Endothelial cell of umbilical vein (primary cell): ENCODE measurements around the gene CFAP46. TPM values are rescaled to one million over a fixed set of nuclear protein-coding genes. Genes with fewer than 3 reads are reported as not detected.

Source experiments
- BruUV-seq: library from RNA; stranded (reverse); fragments of 400-500 nt; replicated peaks from 2 replicates; lab custom pipeline; 2021; lab: Mats Ljungman, UMichigan
- CTCF ChIA-PET: fragments of 300-600, 350-600 bp; sonication (Branson Sonifier 250); formaldehyde crosslinking; loops from one replicate; lab custom pipeline; 2021; ENCODE audit warnings: antibody characterized with exemption, inconsistent platforms; lab: Charles Lee
- POLR2A ChIA-PET: fragments of 300-600, 350-600 bp; sonication (Branson Sonifier 250); formaldehyde crosslinking; loops from one replicate; lab custom pipeline; 2021; ENCODE audit warnings: antibody characterized with exemption, inconsistent platforms; lab: Charles Lee
- DNase-seq: peaks from one replicate; pipeline ENCODE4 v3.0.0-alpha.2; 2011; ENCODE audit warnings: low read depth, low spot score
- FAIRE-seq: peaks from 2 replicates; lab custom pipeline; 2011; peaks lifted over from hg19 to GRCh38; lab: Jason Lieb, UNC
- H2AFZ ChIP-seq: 2 replicates; pipeline ENCODE4 v1.6.0; 2012; ENCODE audit warnings: low read depth, low read length, control low read depth, inconsistent platforms
- H3K27ac ChIP-seq: 2 replicates; pipeline ENCODE4 v1.5.1; 2011; ENCODE audit warnings: low read depth, mild to moderate bottlenecking, control low read depth, low read length, moderate library complexity; ENCODE audit not compliant: insufficient read depth
- H3K27me3 ChIP-seq, 2 experiments: 2 replicates each; pipeline versions ENCODE4 v1.6.0 to v1.6.1; 2011; ENCODE audit warnings: low read length in 2 of 2, mixed read lengths in 1 of 2; ENCODE audit not compliant: control insufficient read depth in 2 of 2, insufficient read depth in 2 of 2
- H3K36me3 ChIP-seq, 2 experiments: 2 replicates in 1 of 2; 3 replicates in 1 of 2; pipeline ENCODE4 v1.5.1; 2011; ENCODE audit warnings: low read length in 2 of 2, mild to moderate bottlenecking in 1 of 2, moderate library complexity in 1 of 2; ENCODE audit not compliant: control insufficient read depth in 2 of 2, insufficient read depth in 2 of 2; ENCODE audit errors: extremely low read depth in 1 of 2
- H3K4me1 ChIP-seq: 3 replicates; pipeline ENCODE4 v1.5.1; 2011; ENCODE audit warnings: mild to moderate bottlenecking, low read length; ENCODE audit not compliant: control insufficient read depth, insufficient read depth; ENCODE audit errors: extremely low read depth
- H3K4me2 ChIP-seq: 2 replicates; pipeline ENCODE4 v1.6.1; 2011; ENCODE audit warnings: low read length, control low read depth, mixed read lengths; ENCODE audit not compliant: insufficient read depth
- H3K4me3 ChIP-seq, 3 experiments: fragments of 200-600 bp in 1 of 3; sonication (generic), shearing (Covaris generic) in 1 of 3; replicated peaks in 1 of 3; 2 replicates each; pipeline ENCODE4 v1.5.1; 2011 to 2016; ENCODE audit warnings: control low read depth in 3 of 3, low read length in 3 of 3, mild to moderate bottlenecking in 2 of 3, inconsistent platforms in 1 of 3, low read depth in 1 of 3, moderate library complexity in 1 of 3; ENCODE audit not compliant: insufficient read depth in 1 of 3
- H3K79me2 ChIP-seq: 2 replicates; pipeline ENCODE4 v1.6.0; 2012; ENCODE audit warnings: low read length, inconsistent platforms; ENCODE audit not compliant: control insufficient read depth, insufficient read depth
- H3K9ac ChIP-seq: replicated peaks from 2 replicates; pipeline ENCODE3; 2011; ENCODE audit warnings: low read length, control low read depth; ENCODE audit not compliant: insufficient read depth; ENCODE audit errors: extremely low read depth
- H3K9me1 ChIP-seq: replicated peaks from 3 replicates; pipeline ENCODE4 v1.6.0; 2011; ENCODE audit warnings: mild to moderate bottlenecking, low read length; ENCODE audit not compliant: control insufficient read depth, insufficient read depth; ENCODE audit errors: extremely low read depth
- H3K9me3 ChIP-seq: replicated peaks from 2 replicates; pipeline ENCODE4 v1.5.1; 2012; ENCODE audit warnings: low read length, inconsistent platforms; ENCODE audit not compliant: control insufficient read depth, insufficient read depth
- H4K20me1 ChIP-seq: replicated peaks from 2 replicates; pipeline ENCODE3; 2011; ENCODE audit warnings: mild to moderate bottlenecking, low read length; ENCODE audit not compliant: control insufficient read depth, insufficient read depth; ENCODE audit errors: extremely low read depth
- EZH2 ChIP-seq: IDR thresholded peaks from 2 replicates; pipeline ENCODE4 v1.6.1; 2012; ENCODE audit warnings: borderline replicate concordance, low read depth, mild to moderate bottlenecking, moderate library complexity, low read length, inconsistent platforms; ENCODE audit not compliant: severe bottlenecking
- FOS ChIP-seq: IDR thresholded peaks from 2 replicates; pipeline ENCODE4 v1.6.1; 2011; ENCODE audit warnings: mild to moderate bottlenecking, low read length, moderate library complexity, borderline replicate concordance; ENCODE audit not compliant: insufficient read depth
- GATA2 ChIP-seq: IDR thresholded peaks from 2 replicates; pipeline ENCODE4 v1.7.0; 2011; ENCODE audit warnings: low read depth, mild to moderate bottlenecking, moderate library complexity, mixed read lengths, low read length; ENCODE audit not compliant: insufficient read length, insufficient read depth
- JUN ChIP-seq: IDR thresholded peaks from 2 replicates; pipeline ENCODE4 v1.6.1; 2011; ENCODE audit warnings: borderline replicate concordance, low read depth; ENCODE audit not compliant: insufficient read length, insufficient read depth
- MYC ChIP-seq: IDR thresholded peaks from one replicate; pipeline ENCODE4 v1.6.1; 2011; ENCODE audit warnings: mild to moderate bottlenecking, low read depth, low read length
- POLR2A ChIP-seq: IDR thresholded peaks from 2 replicates; pipeline ENCODE4 v1.6.1; 2012; ENCODE audit warnings: low read depth, mild to moderate bottlenecking, control low read depth, low read length
- POLR2AphosphoS5 ChIP-seq: IDR thresholded peaks from 2 replicates; pipeline ENCODE4 v1.6.1; 2012; ENCODE audit warnings: low read depth, mild to moderate bottlenecking, control low read depth, low read length, moderate library complexity; ENCODE audit not compliant: insufficient read depth
- dilution Hi-C: fragments of 300-500 bp; cut with MboI; formaldehyde crosslinking; loops from one replicate; pipeline ENCODE4 v1.15.0; 2019; ENCODE audit warnings: low sequenced_read_pairs; ENCODE audit not compliant: extremely low pct_ligation_motif_present
- intact Hi-C: fragments of 100-400 bp; cut with micrococcal nuclease; formaldehyde crosslinking; loops from one replicate; pipeline ENCODE4 v1.10.0; 2022
- polyA plus RNA-seq, 4 experiments: library from polyadenylated mRNA; depleted of rRNA in 3 of 4; stranded (reverse) in 3 of 4; unstranded in 1 of 4; fragments of >200 nt; gene quantifications; 2 replicates each; pipeline versions ENCODE4 v1.2.1 to v1.2.3, GENCODE V29; 2011 to 2012; ENCODE audit warnings: missing spikeins in 1 of 4
- total RNA-seq: library from RNA; stranded (reverse); gene quantifications from 2 replicates; pipeline ENCODE4 v1.2.3, GENCODE V29; 2021
- TF ChIP-seq, protein P1 (sequence below), 2 donors: IDR thresholded peaks; 1 replicate in 1 of 2; 2 replicates in 1 of 2; pipeline ENCODE4 v1.5.1; 2011; ENCODE audit warnings: low read length in 2 of 2, mild to moderate bottlenecking in 2 of 2, moderate library complexity in 2 of 2, control low read depth in 1 of 2, inconsistent platforms in 1 of 2, low read depth in 1 of 2; ENCODE audit not compliant: insufficient read depth in 1 of 2; ENCODE audit errors: extremely low read depth in 1 of 2
- TF ChIP-seq, protein P2 (sequence below): IDR thresholded peaks from 2 replicates; pipeline ENCODE4 v1.6.1; 2011; ENCODE audit not compliant: insufficient read depth, insufficient read length

Gene CFAP46
- total and polyA plus RNA-seq, 2 donors (not counting 3 experiments of a cell fraction or from before 2014, with no cell fraction given), result 0.75 to 0.98 TPM

DNA sequence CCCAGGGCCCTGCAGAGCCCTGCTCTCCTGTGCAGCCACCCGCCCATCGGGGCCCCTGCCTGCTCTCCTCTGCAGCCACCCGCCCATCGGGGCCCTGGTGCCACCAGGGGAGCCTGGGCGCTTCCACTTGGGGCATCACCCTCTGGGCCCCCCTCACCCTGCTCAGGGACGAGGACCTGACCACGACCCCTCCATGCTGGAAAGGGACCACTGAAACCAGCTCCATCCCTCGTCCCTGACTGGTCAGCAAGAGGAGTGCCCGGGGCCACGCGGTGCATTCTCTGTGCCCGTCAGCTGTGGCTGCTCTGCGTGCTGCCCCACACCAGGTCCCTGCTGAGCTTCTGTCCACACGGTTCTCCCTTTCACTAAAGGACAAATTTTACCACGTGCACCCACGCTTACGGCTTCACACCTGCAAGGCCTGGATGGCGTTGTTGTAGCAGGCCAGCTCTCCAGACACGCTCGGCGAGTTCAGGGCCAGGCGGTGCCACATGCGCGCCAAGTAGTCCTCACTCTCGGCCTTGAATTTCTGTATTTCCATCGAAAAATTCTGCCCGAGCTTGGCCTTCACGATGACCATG, 57.6 kb downstream of the CFAP46 start:
- Histone ChIP-seq H3K4me1 (no peaks in the 10 kb centered on the region), H2AFZ (no peak overlapping the region), H4K20me1 (no peaks in the 10 kb centered on the region), H3K79me2 (no peaks in the 10 kb centered on the region), H3K4me3 (no peak overlapping the region), H3K27me3 (no peaks in the 10 kb centered on the region), H3K36me3 (no peaks in the 10 kb centered on the region), H3K9me3 (no peaks in the 10 kb centered on the region), H3K27ac (no peak overlapping the region), H3K9me1 (no peaks in the 10 kb centered on the region), H3K9ac (no peak overlapping the region), H3K4me2 (no peak overlapping the region)
- DNase-seq, result no peak
- dilution Hi-C loops (no loop called here), intact Hi-C loops (no loop called here)
- ChIA-PET CTCF (no interaction called here), POLR2A (no interaction called here)
- no TSS peak for BruUV-seq
- no peak for TF ChIP-seq GATA2
- FAIRE-seq, result no peak

DNA sequence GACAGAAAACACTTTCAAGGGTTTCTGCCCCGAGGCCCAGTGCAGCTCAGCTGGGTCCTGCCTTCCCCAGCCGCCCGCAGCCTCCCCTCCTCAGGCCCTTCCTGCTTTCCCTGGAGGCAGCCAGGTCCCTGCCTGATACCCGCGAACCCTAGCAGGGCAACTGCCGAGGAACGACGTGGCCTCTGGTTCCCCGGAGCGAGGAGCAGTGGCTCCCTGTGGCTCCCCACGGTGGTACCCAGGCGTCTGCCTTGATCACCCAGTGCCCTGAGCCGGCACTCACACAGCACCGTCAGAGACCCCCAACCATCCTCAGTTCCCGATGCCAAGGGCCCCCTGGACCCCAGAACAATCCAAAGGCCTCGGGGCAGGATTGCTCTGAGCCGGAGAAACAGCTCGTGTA, 58.3 kb downstream of the CFAP46 start:
- Histone ChIP-seq H3K9me3 (no peaks in the 10 kb centered on the region), H3K4me3 (no peak overlapping the region), H3K36me3 (no peaks in the 10 kb centered on the region), H3K79me2 (no peaks in the 10 kb centered on the region), H2AFZ (no peak overlapping the region), H3K9ac (no peak overlapping the region), H3K27ac (no peak overlapping the region), H3K4me2 (no peak overlapping the region), H3K9me1 (no peaks in the 10 kb centered on the region), H3K27me3 (no peaks in the 10 kb centered on the region), H4K20me1 (no peaks in the 10 kb centered on the region), H3K4me1 (no peaks in the 10 kb centered on the region)
- BruUV-seq, result no TSS peak
- DNase-seq, result no peak
- TF ChIP-seq POLR2AphosphoS5 (no peak), POLR2A (no peak), FOS (no peak), GATA2 (no peak), JUN (no peak), EZH2 (no peak), MYC (no peak)
- TF ChIP-seq, protein P1, sequence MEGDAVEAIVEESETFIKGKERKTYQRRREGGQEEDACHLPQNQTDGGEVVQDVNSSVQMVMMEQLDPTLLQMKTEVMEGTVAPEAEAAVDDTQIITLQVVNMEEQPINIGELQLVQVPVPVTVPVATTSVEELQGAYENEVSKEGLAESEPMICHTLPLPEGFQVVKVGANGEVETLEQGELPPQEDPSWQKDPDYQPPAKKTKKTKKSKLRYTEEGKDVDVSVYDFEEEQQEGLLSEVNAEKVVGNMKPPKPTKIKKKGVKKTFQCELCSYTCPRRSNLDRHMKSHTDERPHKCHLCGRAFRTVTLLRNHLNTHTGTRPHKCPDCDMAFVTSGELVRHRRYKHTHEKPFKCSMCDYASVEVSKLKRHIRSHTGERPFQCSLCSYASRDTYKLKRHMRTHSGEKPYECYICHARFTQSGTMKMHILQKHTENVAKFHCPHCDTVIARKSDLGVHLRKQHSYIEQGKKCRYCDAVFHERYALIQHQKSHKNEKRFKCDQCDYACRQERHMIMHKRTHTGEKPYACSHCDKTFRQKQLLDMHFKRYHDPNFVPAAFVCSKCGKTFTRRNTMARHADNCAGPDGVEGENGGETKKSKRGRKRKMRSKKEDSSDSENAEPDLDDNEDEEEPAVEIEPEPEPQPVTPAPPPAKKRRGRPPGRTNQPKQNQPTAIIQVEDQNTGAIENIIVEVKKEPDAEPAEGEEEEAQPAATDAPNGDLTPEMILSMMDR (IDR thresholded peaks at IDR 0.05; ENCODE audit: extremely low read depth in 1 of 2, insufficient read depth in 1 of 2, low read depth in 1 of 2, low read length in 2 of 2), result no peak
- TF ChIP-seq, protein P2, sequence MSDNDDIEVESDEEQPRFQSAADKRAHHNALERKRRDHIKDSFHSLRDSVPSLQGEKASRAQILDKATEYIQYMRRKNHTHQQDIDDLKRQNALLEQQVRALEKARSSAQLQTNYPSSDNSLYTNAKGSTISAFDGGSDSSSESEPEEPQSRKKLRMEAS, result no peak
- POLR2A ChIA-PET, result no interaction called here
- no peak for FAIRE-seq
- intact Hi-C loops (no loop called here), dilution Hi-C loops (no loop called here)
- CTCF ChIA-PET, result no interaction called here
